Spleen (tissue), 7 donors: ENCODE measurements around the gene KDM5B.

ENCODE experiments used
- CTCF ChIP-seq, 11 experiments: fragments of 200-600 bp in 7 of 11; fragments of 450-650 bp in 4 of 11; sonication (generic) in 4 of 11; IDR thresholded peaks in 8 of 11; conservative IDR thresholded peaks in 3 of 11; 1 replicate in 7 of 11; 2 replicates in 4 of 11; pipeline versions ENCODE4 v1.4.0 to v1.8.0; 2016 to 2021; ENCODE audit warnings: antibody characterized with exemption in 11 of 11, inconsistent platforms in 4 of 11, mild to moderate bottlenecking in 1 of 11
- POLR2A ChIP-seq, 3 donors: fragments of 450-650 bp; IDR thresholded peaks; one replicate each; pipeline ENCODE4 v1.5.1; 2017; ENCODE audit warnings: antibody characterized with exemption in 3 of 3, mild to moderate bottlenecking in 1 of 3
- POLR2AphosphoS5 ChIP-seq, 3 donors: sonication (generic); formaldehyde crosslinking; IDR thresholded peaks; one replicate each; pipeline ENCODE4 v1.5.1; 2017; ENCODE audit warnings: antibody characterized with exemption in 3 of 3
- donor health status: DM: no; HTN: no; CAD: no; lungs with moderate emphysema.
- donor health status: DM: no; HTN: no; CAD: no.
- donor health status: DM: no; HTN: no; CAD: no.

GRCh38 chr1:202852163-202852904, 44.1 kb upstream of the KDM5B start:
- TF ChIP-seq CTCF (IDR thresholded peaks at IDR 0.05 in 8 of 11, conservative IDR thresholded peaks at IDR 0.05 in 3 of 11) (peak in 8 of 11 experiments; percentile 14 to 60 (median 34)), POLR2AphosphoS5 (IDR thresholded peaks at IDR 0.05) (no peak), POLR2A (IDR thresholded peaks at IDR 0.05) (no peak)
